ENCODE data around the gene LGI4. TPM values are rescaled to one million over a fixed set of nuclear protein-coding genes. Genes with fewer than 3 reads are reported as not detected.

The LGI4 gene
- polyA plus RNA-seq, 2 of the 4 experiments (the other 2 are of a cell fraction) = 0.06 to 0.09 TPM

DNA sequence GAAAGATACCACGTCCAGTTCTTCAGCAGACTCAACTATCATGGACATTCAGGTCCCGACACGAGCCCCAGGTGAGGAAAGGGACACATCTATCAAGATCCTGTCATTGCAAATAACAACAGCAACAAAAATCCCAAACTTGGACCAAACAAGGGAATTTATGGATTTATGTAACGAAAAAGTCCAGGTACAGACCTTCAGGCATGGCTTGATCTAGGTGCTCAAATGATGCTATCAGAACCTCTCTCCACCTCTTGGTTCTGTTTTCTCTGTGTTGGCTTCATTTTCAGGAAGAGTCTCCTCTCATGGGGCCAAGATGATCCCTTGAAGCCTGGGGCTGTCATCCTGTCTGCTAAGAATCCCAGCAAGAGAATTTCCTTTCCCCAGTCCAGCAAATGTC lies 22.6 kb upstream of the LGI4 start:
- 93% methylated on average over 4 of the region's 4 CpGs for WGBS (ENCODE audit: missing lambda C conversion rate)
- peaks cover 9% of the 10 kb centered on the region; the same call in 1 of the 3 replicates for H3K4me1 ChIP-seq

DNA sequence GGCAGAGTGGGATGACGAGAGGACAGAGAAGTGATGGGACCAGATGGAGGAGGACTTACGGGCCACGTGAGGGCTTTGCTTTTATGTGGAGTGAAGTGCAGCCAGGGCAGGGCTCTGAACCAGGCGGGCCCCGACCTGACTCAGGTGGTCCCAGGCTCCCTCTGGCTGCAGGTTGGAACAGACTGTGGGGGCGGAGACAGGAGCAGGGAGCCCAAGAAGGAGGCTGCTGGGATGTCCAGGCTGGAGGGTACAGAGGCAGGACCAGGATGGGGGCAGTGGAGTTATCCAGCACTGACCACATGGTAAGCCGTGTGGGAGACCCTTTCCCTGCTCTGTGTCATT lies 21.8 kb upstream of the LGI4 start:
- WGBS (ENCODE audit: missing lambda C conversion rate) = 93% methylated on average over 7 of the region's 7 CpGs
- TF ChIP-seq POLR2A (IDR thresholded peaks at IDR 0.05; ENCODE audit: low read length) (no peak), CBX8 (IDR thresholded peaks at IDR 0.05) (no peak), PHF8 (IDR thresholded peaks at IDR 0.05; ENCODE audit: borderline replicate concordance, low read depth) (no peak), GATA3 (IDR thresholded peaks at IDR 0.05; ENCODE audit: borderline replicate concordance) (no peak), HOXA7 (CRISPR knock-in tag; IDR thresholded peaks at IDR 0.05) (no peak), ZNF302 (CRISPR knock-in tag; IDR thresholded peaks at IDR 0.05) (no peak), JUN (IDR thresholded peaks at IDR 0.05) (no peak), EHMT2 (IDR thresholded peaks at IDR 0.05; ENCODE audit: low read depth) (no peak), ZC3H11A (IDR thresholded peaks at IDR 0.05) (no peak), POLR2AphosphoS2 (conservative IDR thresholded peaks at IDR 0.05; ENCODE audit: low read length) (no peak), PBX3 (IDR thresholded peaks at IDR 0.05) (no peak), HOXB13 (CRISPR knock-in tag; IDR thresholded peaks at IDR 0.05; ENCODE audit: low read depth) (no peak), MYC (IDR thresholded peaks at IDR 0.05; ENCODE audit: borderline replicate concordance, low read length) (no peak), KDM5A (IDR thresholded peaks at IDR 0.05) (no peak)
- TF ChIP-seq, protein P1, sequence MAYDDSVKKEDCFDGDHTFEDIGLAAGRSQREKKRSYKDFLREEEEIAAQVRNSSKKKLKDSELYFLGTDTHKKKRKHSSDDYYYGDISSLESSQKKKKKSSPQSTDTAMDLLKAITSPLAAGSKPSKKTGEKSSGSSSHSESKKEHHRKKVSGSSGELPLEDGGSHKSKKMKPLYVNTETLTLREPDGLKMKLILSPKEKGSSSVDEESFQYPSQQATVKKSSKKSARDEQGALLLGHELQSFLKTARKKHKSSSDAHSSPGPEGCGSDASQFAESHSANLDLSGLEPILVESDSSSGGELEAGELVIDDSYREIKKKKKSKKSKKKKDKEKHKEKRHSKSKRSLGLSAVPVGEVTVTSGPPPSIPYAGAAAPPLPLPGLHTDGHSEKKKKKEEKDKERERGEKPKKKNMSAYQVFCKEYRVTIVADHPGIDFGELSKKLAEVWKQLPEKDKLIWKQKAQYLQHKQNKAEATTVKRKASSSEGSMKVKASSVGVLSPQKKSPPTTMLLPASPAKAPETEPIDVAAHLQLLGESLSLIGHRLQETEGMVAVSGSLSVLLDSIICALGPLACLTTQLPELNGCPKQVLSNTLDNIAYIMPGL (CRISPR knock-in tag; IDR thresholded peaks at IDR 0.05; ENCODE audit: borderline replicate concordance) = no peak
- POLR2A ChIA-PET = no interaction called here
- CTCF ChIA-PET = interaction anchor here (6.8 to 13.8 kb wide), 2 partner anchors 11 to 20 kb away, joined by 51 to 163 read pairs; partner anchors contain the start of genes FXYD1, FXYD7 and LGI4
- no peak for FAIRE-seq
- Histone ChIP-seq H3K4me3 (no peak overlapping the region), H3K4me2 (no peak overlapping the region), H3K9me3 (0 out of 3 replicates have a peak, but pooled peaks cover 4% of the 10 kb centered on the region), H3K27ac (no peak overlapping the region), H3K4me1 (peaks cover 9% of the 10 kb centered on the region; the same call in 1 of the 3 replicates)
- no peak for DNase-seq (ENCODE audit: low read depth in 1 of 2, low spot score in 1 of 2)
- no peak for ATAC-seq

More for the DNA sequence above, 22.6 kb upstream of the LGI4 start:
- peaks cover 7% of the 10 kb centered on the region; the same call in 2 of the 3 replicates for H3K9me3 ChIP-seq
- no peak overlapping the region for H3K27ac ChIP-seq
- no peak for DNase-seq (ENCODE audit: low read depth in 1 of 2, low spot score in 1 of 2)
- no peak overlapping the region for H3K4me2 ChIP-seq
- no peak overlapping the region for H3K4me3 ChIP-seq
- no peak for ATAC-seq
- TF ChIP-seq, protein P2, sequence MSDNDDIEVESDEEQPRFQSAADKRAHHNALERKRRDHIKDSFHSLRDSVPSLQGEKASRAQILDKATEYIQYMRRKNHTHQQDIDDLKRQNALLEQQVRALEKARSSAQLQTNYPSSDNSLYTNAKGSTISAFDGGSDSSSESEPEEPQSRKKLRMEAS (IDR thresholded peaks at IDR 0.05) = no peak
- TF ChIP-seq HDAC2 (IDR thresholded peaks at IDR 0.05) = no peak
- no peak for TF ChIP-seq ZNF302 (CRISPR knock-in tag; IDR thresholded peaks at IDR 0.05)
- TF ChIP-seq CBX2 (IDR thresholded peaks at IDR 0.05; ENCODE audit: borderline replicate concordance, low read depth) = no peak
- TF ChIP-seq RFX5 (IDR thresholded peaks at IDR 0.05) = no peak
- no peak for TF ChIP-seq EHMT2 (IDR thresholded peaks at IDR 0.05; ENCODE audit: low read depth)
- TF ChIP-seq KDM1A (IDR thresholded peaks at IDR 0.05; ENCODE audit: low read depth) = no peak
- TF ChIP-seq USF2 (IDR thresholded peaks at IDR 0.05) = no peak
- TF ChIP-seq FOSL2 (IDR thresholded peaks at IDR 0.05) = no peak
- no peak for TF ChIP-seq FOSL2 (CRISPR knock-in tag; IDR thresholded peaks at IDR 0.05)
- no peak for TF ChIP-seq ZC3H11A (IDR thresholded peaks at IDR 0.05)
- TF ChIP-seq FOXS1 (CRISPR knock-in tag; IDR thresholded peaks at IDR 0.05) = no peak
- TF ChIP-seq GATA3 (IDR thresholded peaks at IDR 0.05; ENCODE audit: borderline replicate concordance) = no peak
- no peak for TF ChIP-seq JUNB (IDR thresholded peaks at IDR 0.05)
- TF ChIP-seq HOXA7 (CRISPR knock-in tag; IDR thresholded peaks at IDR 0.05) = no peak
- TF ChIP-seq CEBPB (IDR thresholded peaks at IDR 0.05) = no peak
- no peak for TF ChIP-seq CTCF (IDR thresholded peaks at IDR 0.05)
- ChIA-PET CTCF (interaction anchor here (1.8 to 13.8 kb wide), 2 partner anchors 12 to 91 kb away, joined by 4 to 163 read pairs; partner anchors contain the start of gene FXYD7), POLR2A (no interaction called here)
- FAIRE-seq = peak; percentile 72

Data from A549 (cell line).